ENCODE data around the gene OCEL1.
"Not testable (repeated sequence)": the region's sequence is repeated elsewhere in the genome, so short reads cannot be mapped to it uniquely, and the experiment has no call there.

OCEL1 gene

DNA sequence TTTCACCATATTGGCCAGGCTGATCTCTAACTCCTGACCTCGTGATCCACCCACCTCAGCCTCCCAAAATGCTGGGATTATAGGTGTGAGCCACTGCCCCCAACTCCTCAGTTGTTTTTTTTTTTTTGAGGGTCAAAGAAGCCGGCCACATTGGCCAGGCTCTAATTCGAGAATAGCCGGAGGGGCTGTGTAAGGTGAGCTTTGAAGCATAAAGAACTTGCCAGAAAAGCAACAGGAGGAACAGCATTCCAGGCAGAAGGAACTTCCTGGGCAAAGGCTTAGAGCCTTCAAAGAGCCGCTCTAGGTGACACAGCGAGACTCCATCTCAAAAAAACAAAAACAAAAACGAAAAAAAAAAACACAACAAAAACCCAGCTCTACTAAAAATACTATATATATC, 40.0 kb downstream of the OCEL1 start:
- no peak for DNase-seq

DNA sequence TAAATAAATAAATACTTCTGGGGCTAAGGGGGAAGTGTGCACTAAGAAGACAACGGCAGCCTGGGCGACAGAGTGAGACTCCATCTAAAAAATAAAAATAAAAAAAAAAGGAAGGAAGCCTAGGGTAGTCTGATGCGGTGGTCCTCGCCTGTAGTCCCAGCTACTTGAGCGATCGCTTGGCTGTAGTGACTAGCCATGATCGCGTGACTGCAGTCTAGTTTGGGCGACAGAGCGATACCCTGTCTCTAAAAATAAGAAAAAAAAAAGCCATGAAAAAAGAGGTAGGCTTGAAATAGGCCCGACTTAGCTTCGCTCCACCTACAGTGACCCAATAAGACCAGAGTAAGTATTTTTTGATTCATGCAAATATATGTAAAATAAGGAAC, 40.6 kb downstream of the OCEL1 start:
- no peak for DNase-seq

DNA sequence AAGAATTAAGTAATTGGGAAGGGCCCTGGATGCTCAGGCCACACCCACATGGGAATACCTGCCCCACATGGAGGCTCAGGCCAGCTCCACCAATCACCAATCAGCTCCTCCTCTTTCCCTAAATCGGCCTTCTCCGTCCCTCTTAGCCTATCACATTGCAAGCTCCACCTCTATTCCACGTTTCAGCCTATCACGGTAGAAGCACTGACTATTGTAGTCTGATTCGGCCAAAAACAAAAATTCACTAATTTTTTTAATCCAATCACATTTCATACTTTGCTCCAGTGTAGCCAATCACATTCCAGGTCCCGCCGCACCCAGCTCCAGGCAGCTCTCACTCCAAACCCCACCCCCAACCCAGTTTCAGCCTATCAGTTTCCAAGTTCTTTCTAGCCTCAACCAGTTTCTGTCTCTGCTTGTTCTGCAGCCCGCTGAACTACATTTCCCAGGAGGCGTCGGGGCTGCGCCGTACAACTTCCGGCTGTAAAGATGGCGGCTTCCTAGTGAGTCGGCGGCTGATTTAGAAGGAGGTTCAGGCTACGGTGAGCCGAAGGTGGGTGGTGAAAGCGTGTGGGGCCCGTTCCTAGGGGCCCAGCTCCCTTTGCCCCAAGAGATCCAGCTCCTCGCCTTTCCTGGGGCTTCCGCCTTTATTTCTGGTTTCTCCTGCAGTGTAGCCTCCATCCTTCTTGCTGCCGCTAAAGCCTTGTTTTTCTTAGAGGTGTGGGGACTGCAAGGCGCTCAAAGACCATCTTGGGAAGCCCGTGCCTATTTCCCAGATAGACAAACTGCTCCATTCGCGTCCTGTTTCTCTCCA, 41.2 kb downstream of the OCEL1 start, which contains the start of gene BABAM1:
TSS of gene BABAM1 (plus strand) at position 469 of the 814 bp plus-strand sequence. CDS start 1,364 bp downstream, outside the sequence.
- DNase-seq = peak; percentile 97 to 99

DNA sequence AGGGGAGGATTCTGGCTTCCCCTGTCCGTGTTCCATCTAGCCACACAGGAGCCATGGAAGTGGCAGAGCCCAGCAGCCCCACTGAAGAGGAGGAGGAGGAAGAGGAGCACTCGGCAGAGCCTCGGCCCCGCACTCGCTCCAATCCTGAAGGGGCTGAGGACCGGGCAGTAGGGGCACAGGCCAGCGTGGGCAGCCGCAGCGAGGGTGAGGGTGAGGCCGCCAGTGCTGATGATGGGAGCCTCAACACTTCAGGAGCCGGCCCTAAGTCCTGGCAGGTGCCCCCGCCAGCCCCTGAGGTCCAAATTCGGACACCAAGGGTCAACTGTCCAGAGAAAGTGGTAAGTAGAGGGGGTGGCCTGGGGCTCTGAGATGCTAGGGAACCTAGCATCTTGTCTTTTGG, 42.7 kb downstream of the OCEL1 start:
- no peak for DNase-seq

DNA sequence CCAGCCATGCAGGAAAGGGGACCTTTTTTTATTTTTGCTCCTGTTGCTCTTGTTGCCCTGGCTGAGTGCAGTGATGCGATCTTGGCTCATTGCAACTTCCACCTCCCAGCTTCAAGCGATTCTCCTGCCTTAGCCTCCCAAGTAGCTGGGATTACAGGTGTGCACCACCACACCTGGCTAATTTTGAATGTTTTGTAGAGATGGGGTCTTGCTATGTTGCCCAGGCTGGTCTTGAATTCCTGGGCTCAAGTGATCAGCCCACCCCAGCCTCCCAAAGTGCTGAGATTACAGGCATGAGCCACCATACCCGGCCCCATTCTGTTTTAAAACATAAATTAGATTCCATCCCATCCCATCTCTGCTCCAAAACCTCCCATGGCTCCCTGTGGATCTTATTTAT, 48.9 kb downstream of the OCEL1 start:
- not testable (repeated sequence) for DNase-seq

DNA sequence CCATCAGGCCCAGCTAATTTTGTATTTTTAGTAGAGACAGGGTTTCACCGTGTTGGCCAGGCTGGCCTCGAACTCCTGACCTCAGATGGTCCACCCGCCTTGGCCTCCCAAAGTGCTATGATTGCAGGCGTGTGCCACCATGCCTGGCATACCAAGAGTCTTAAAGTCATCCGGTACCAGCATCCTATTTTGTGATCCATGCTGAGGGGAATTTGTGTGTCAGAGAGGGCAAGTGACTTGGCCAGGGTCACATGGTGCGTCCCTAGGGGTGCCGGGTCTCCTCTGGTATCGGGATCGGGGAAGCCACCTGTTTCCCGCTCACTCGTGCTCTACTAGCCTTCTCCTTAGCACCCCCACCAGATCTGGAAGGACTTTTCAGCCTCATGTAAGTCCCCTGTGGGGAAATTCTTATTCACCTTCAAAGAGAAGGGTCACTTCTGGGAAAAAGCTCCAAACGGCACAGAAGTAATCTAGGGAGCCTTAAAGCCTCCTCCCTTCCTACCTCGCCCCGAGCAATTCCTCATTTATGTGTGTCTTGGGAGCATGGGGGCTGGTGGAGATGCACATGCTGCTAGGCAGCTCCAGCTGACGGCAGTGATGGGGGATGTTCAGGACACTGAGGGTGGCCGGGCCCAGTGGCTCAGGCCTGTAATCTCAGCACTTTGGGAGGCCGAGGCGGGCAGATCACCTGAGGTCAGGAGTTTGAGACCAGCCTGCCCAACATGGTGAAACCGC, 49.6 kb downstream of the OCEL1 start:
- DNase-seq = no peak
